Right ventricle myocardium inferior (tissue), 1 donor: Measurements from ENCODE around the gene PCGF3. TPM values are rescaled to one million over a fixed set of nuclear protein-coding genes. Genes with fewer than 3 reads are reported as not detected.
A peak's percentile ranks its signal among the peaks of the same experiment; 100 is the strongest.
"Not testable (repeated sequence)": the region's sequence is repeated elsewhere in the genome, so short reads cannot be mapped to it uniquely, and the experiment has no call there.

Experiments
- ATAC-seq: fragments of 200-7000 bp; cut with Tn5 transposase; one replicate; pipeline ENCODE4 v1.9.1; 2020; ENCODE audit warnings: mild to moderate bottlenecking, moderate library complexity
- DNase-seq: peaks from one replicate; pipeline ENCODE4 v3.0.0; 2021; ENCODE audit errors: missing footprints
- intact Hi-C: fragments of 100-400 bp; cut with DNase I; formaldehyde crosslinking; loops from one replicate; pipeline ENCODE4 v1.11.0; 2022
- total RNA-seq: library from RNA; stranded (reverse); fragmentation: NEBNext Ultra II Directional; extraction: Animal tissue kit (Norgen Biotek cat#: 25700); gene quantifications from one replicate; pipeline ENCODE4 v1.2.1, GENCODE V29; 2021
- donor health status: DM: no; HTN: yes; CAD: no; lungs with severe emphysema.

Gene PCGF3
- total RNA-seq, 1 donor from 2014 or later, result 21.7 TPM

- DNase-seq (peak; percentile 14), ATAC-seq (no peak)
- intact Hi-C loops, result no loop called here
Measured at GRCh38 chr4:796206-796605, 90.6 kb downstream of the PCGF3 start.

- intact Hi-C loops, result no loop called here
- DNase-seq (peak; percentile 13), ATAC-seq (no peak)
Measured at GRCh38 chr4:797066-797465, 91.4 kb downstream of the PCGF3 start.

GRCh38 chr4:801436-802124, 95.9 kb downstream of the PCGF3 start:
- intact Hi-C loops, result no loop called here
- DNase-seq, result peak; percentile 22
- no peak for ATAC-seq

DNA sequence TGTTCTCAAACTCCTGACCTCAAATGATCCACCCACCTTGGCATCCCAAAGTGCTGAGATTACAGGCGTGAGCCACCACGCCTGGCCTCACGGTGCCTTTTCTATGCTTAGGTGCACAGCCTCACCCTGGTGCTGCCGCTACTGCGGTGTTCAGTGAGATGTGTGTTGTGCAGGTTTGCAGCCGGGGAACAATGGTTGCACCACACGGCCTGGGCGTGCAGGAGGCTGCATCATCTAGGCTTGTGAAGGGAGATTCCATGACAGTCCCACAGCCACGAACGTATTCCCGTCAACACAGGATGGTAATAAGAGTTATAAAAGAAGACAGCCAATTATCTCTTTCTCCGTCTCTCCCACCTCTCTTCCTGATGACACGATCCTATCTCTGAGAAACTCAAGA, 98.3 kb downstream of the PCGF3 start:
- DNase-seq, result peak; percentile 22
- ATAC-seq, result no peak
- intact Hi-C loops, result no loop called here

- ATAC-seq (no peak), DNase-seq (peak; percentile 56)
- intact Hi-C loops, result no loop called here
Measured at GRCh38 chr4:804804-805203, 99.2 kb downstream of the PCGF3 start.

GRCh38 chr4:806979-807378, 101.3 kb downstream of the PCGF3 start:
- ATAC-seq, DNase-seq, intact Hi-C loops: not testable (repeated sequence)

DNA sequence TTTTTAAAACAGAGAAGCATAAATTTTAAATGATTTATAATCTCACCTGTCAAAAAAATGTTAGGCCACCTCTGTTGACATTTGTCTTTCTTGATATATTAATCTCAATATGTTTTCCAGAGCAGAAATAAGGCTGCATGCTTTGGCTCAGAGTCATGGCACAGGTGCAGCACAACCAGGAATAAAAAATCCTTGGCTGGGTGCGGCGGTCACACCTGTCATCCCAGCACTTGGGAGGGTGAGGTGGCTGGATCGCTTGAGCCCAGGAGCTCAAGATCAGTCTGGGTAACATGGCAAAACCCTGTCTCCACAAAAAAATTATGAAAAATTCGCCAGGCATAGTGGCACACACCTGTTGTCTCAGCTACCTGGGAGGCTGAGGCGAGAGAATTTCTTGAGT, 102.2 kb downstream of the PCGF3 start:
- ATAC-seq (no peak), DNase-seq (no peak)
- intact Hi-C loops, result no loop called here

DNA sequence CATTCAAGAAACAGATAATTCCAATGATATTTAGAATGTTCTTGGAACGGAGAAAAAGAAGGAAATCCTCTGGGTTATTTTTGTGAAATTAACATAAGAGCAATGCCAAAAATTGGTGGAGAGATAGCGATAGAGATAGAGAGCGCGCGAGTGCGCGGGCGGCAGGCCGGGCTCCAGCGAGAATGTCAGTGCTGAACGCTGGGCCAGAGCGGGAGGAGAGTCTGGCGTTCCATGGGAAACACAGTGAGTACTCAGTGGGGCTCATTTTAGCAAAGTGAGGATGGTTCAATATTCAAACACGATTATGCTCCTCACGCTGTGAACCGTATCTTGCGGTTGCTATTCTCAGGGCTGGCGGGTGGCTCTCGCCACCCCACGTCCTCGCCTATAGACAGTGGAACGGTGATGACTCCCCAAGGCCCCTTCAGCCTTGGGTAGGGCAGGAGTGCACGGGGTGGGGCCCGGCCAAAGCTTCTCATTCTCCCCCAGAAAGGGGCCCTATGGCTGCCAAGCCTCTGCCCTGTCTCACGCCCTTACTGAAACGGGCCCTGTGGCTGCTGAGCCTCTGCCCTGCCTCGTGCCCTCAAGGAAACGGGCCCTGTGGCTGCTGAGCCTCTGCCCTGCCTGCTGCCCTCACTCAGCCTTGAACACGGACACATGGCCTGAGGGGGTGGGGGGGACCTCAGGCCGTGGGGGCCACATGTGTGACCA, 103.4 kb downstream of the PCGF3 start:
- peak; percentile 48 for DNase-seq
- ATAC-seq, result peak; percentile 44
- intact Hi-C loops, result no loop called here

GRCh38 chr4:813900-814299, 108.3 kb downstream of the PCGF3 start:
- DNase-seq (no peak), ATAC-seq (no peak)
- intact Hi-C loops, result no loop called here

DNA sequence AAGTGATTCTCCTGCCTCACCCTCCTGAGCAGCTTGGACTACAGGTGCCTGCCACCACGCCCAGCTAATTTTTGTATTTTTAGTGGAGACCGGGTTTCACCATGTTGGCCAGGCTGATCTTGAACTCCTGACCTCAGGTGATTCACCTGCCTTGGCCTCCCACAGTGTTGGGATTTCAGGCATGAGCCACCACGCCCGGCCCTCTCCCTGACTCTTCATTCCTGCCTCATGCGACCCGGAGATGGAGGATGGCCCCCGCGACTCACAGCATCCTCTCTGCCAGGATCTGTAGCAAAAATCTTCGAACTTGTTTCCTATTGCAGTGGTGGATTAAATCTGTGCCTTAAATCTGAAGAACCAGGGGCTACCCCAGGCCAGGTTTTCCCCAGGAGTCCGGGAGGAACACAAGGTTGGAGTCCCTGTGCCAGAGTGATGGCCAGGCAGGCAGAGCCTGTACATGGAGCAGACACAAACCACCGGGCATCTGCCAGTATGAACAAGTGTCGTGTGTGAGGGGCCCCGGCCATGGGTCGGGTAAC, 108.7 kb downstream of the PCGF3 start:
- ATAC-seq (no peak), DNase-seq (peak; percentile 23)
- intact Hi-C loops, result no loop called here

- ATAC-seq, result no peak
- DNase-seq, result no peak
- intact Hi-C loops, result no loop called here
Measured at GRCh38 chr4:815464-816146, 110.0 kb downstream of the PCGF3 start.

- ATAC-seq (no peak), DNase-seq (peak; percentile 57)
- intact Hi-C loops, result no loop called here
Measured at GRCh38 chr4:818106-818921, 112.7 kb downstream of the PCGF3 start.

DNA sequence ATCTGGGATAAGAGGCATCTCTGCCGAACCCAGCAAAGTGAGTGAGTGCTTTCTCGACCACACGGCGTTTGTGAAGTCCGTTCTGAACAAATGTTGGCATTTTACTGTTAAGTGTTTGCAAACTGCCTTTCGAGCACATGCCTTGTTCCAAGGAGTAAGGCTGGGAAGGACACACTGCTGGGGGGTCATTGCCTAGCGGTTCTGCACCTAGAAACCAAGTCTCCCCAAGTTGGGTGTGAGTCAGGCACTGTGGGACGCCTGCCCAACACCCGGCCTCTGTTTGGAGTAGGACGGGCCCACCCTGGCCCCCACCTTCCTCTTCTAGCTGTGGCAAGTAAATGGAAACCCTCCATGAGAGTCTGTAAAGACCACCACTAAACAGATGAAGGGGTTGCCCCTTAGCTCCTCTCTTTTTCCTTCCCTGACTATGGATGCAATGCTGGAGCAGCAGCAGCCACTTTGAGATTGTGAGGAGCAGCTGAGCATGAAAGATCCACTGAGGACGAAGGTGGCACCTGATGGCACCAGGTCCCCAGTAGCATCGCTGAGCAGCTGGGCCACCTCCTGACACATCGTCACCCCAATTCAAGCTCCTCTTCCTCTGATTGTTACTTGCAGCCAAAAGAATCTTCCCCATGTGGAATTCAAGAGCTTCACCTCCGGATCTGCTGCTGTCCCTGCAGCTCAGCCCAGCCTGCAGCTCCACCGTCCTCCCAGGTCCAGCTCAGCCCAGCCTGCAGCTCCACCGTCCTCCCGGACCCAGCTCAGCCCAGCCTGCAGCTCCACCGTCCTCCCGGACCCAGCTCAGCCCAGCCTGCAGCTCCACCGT, 114.0 kb downstream of the PCGF3 start:
- ATAC-seq (no peak), DNase-seq (peak; percentile 64)
- intact Hi-C loops, result no loop called here

Other genes starting within 250 kb of the PCGF3 start
- gene ZNF721, start 206.7 kb upstream of the PCGF3 start, total RNA-seq, result 13.1 TPM
- 15.2 TPM for gene PIGG, start 206.6 kb upstream of the PCGF3 start, total RNA-seq
- not detected for gene TMEM271, start 129.5 kb upstream of the PCGF3 start, total RNA-seq
- gene PDE6B, start 80.3 kb upstream of the PCGF3 start, total RNA-seq, result 1.7 TPM
- gene ATP5ME, start 31.6 kb upstream of the PCGF3 start, total RNA-seq, result 1,162 TPM
- 3.9 TPM for gene MYL5, start 31.3 kb upstream of the PCGF3 start, total RNA-seq
- gene SLC49A3, start 16.7 kb upstream of the PCGF3 start, total RNA-seq, result 17.3 TPM
- gene CPLX1, start 120.3 kb downstream of the PCGF3 start, total RNA-seq, result 3.1 TPM
- 29.3 TPM for gene GAK, start 226.5 kb downstream of the PCGF3 start, total RNA-seq
- 17.4 TPM for gene TMEM175, start 226.6 kb downstream of the PCGF3 start, total RNA-seq